ENCODE data around the gene MAMSTR. TPM values are rescaled to one million over a fixed set of nuclear protein-coding genes. Genes with fewer than 3 reads are reported as not detected.

MAMSTR gene
- polyA plus RNA-seq, 4 donors, result 0.89 to 7.7 (median 1.1) TPM; not detected in 1

Other genes starting within 250 kb of the MAMSTR start
- 1 to 10 TPM; 3.6 to 7.6 (median 7.1) TPM for gene LMTK3, start 207.9 kb downstream of the MAMSTR start, polyA plus RNA-seq
- 10 to 100 TPM in 3 of 4 donors, 1 to 10 TPM in 1; 3.4 to 28.1 (median 12.3) TPM for gene SULT2B1, start 167.6 kb downstream of the MAMSTR start, polyA plus RNA-seq
- 1 to 10 TPM in 1 of 4 donors, under 1 TPM in 1, not detected in 2; 0.22 to 4.9 TPM for gene SPACA4, start 113.0 kb downstream of the MAMSTR start, polyA plus RNA-seq
- 100 to 1,000 TPM in 1 of 4 donors, 10 to 100 TPM in 3; 76.6 to 104 (median 93.5) TPM for gene FAM83E, start 104.6 kb downstream of the MAMSTR start, polyA plus RNA-seq
- gene RPL18, start 100.5 kb downstream of the MAMSTR start, polyA plus RNA-seq, result 1,000 to 10,000 TPM; 2,041 to 3,184 (median 2,596) TPM
- 10 to 100 TPM; 22.1 to 85.7 (median 49.9) TPM for gene SPHK2, start 100.2 kb downstream of the MAMSTR start, polyA plus RNA-seq
- 10 to 100 TPM in 3 of 4 donors, 1 to 10 TPM in 1; 7.1 to 40.3 (median 23.9) TPM for gene DBP, start 82.3 kb downstream of the MAMSTR start, polyA plus RNA-seq
- gene CA11, start 73.5 kb downstream of the MAMSTR start, polyA plus RNA-seq, result 10 to 100 TPM in 1 of 4 donors, 1 to 10 TPM in 3; 3.8 to 21.2 (median 6.5) TPM
- gene NTN5, start 46.7 kb downstream of the MAMSTR start, polyA plus RNA-seq, result under 1 TPM in 2 of 4 donors, not detected in 2; 0.24 to 0.32 TPM
- 100 to 1,000 TPM in 3 of 4 donors, 10 to 100 TPM in 1; 64.8 to 201 (median 117) TPM for gene FUT2, start 23.8 kb downstream of the MAMSTR start, polyA plus RNA-seq
- 10 to 100 TPM in 1 of 4 donors, 1 to 10 TPM in 3; 1.3 to 13.5 (median 4.1) TPM for gene RASIP1, start 20.9 kb upstream of the MAMSTR start, polyA plus RNA-seq
- under 1 TPM in 2 of 4 donors, not detected in 2; 0.31 to 0.45 TPM for gene IZUMO1, start 27.2 kb upstream of the MAMSTR start, polyA plus RNA-seq
- gene FUT1, start 32.9 kb upstream of the MAMSTR start, polyA plus RNA-seq, result 1 to 10 TPM in 2 of 4 donors, under 1 TPM in 2; 0.22 to 7.8 (median 1.1) TPM
- gene FGF21, start 35.8 kb upstream of the MAMSTR start, polyA plus RNA-seq, result under 1 TPM in 1 of 4 donors, not detected in 3; 0.09 TPM
- gene BCAT2, start 91.3 kb upstream of the MAMSTR start, polyA plus RNA-seq, result 10 to 100 TPM; 16.2 to 70.9 (median 30.2) TPM
- gene HSD17B14, start 116.8 kb upstream of the MAMSTR start, polyA plus RNA-seq, result 100 to 1,000 TPM in 1 of 4 donors, 10 to 100 TPM in 1, 1 to 10 TPM in 1, not detected in 1; 4.4 to 102 (median 11.6) TPM
- gene PLEKHA4, start 148.9 kb upstream of the MAMSTR start, polyA plus RNA-seq, result 10 to 100 TPM in 2 of 4 donors, 1 to 10 TPM in 2; 4.0 to 20.3 (median 12.8) TPM
- gene PPP1R15A, start 152.7 kb upstream of the MAMSTR start, polyA plus RNA-seq, result 10 to 100 TPM; 52.8 to 73.0 (median 60.6) TPM
- gene TULP2, start 179.0 kb upstream of the MAMSTR start, polyA plus RNA-seq, result under 1 TPM in 2 of 4 donors, not detected in 2; 0.10 to 0.38 TPM
- gene NUCB1, start 180.6 kb upstream of the MAMSTR start, polyA plus RNA-seq, result 100 to 1,000 TPM; 102 to 359 (median 228) TPM
- 10 to 100 TPM in 2 of 4 donors, 1 to 10 TPM in 2; 2.9 to 36.2 (median 13.8) TPM for gene DHDH, start 214.0 kb upstream of the MAMSTR start, polyA plus RNA-seq
- 100 to 1,000 TPM; 138 to 199 (median 162) TPM for gene BAX, start 235.2 kb upstream of the MAMSTR start, polyA plus RNA-seq
- 1,000 to 10,000 TPM; 4,142 to 9,292 (median 8,268) TPM for gene FTL, start 245.6 kb upstream of the MAMSTR start, polyA plus RNA-seq